GM19023 (cell line): ENCODE data around the gene CCDC69.

Experiments
- ATAC-seq: cut with Tn5 transposase; IDR thresholded peaks from one replicate; pipeline ENCODE4 v1.9.1; 2021; ENCODE audit warnings: mild to moderate bottlenecking, moderate library complexity; ENCODE audit not compliant: unreplicated experiment

The CCDC69 gene

DNA sequence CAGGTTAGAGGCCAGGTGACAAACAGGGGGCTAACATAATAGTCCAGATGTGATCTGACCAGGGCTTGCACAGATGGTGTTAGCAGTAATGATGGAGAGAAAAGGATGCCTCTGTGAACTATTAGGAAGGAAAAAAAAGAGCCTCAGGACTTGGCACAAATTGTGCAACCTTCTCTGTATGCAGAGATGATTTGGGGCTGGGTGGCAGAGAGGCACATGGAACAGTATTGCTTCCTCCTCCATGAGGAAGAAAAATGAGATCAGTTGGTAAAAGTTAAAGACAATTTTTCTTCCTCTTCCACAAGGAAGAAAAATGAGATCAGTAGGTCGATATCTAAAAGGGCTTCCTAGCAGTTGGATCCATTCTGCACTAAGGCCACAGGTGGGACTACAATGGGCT is 52.4 kb downstream of the CCDC69 start:
- ATAC-seq, result no peak

DNA sequence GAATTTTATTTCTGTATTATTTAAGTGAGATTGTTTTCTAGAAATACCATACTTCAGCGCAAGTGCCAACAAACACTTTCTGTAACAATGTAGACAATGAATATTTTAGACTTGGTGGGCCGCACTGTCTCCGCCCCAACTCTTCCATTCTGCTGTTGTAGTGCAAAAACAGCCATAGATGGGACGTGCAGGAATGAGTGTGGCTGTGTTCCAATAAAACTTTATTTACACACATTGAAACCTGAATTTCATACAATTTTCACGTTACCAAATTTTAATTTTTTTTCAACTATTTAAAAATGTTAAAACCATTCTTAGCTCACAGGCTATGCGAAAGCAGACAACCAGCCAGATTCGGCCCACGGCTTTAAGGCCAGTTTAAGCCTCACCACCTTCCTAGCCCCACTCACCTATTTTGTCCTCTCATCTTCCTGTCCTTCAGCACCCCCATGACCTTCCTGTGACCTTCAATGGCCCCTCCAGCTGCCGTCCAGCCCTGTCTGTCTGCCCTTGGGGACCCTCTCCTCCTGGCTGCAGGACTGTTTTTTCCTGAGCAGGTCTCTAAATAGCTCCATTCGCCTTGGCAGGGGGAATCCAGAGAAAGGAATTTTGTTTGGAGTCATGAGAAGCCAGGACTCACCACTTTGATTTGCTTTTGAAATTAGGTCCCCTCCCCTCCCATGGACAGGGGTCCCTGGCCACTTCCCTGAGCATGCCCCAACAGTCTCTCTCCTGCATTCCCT is 55.1 kb downstream of the CCDC69 start:
- no peak for ATAC-seq

DNA sequence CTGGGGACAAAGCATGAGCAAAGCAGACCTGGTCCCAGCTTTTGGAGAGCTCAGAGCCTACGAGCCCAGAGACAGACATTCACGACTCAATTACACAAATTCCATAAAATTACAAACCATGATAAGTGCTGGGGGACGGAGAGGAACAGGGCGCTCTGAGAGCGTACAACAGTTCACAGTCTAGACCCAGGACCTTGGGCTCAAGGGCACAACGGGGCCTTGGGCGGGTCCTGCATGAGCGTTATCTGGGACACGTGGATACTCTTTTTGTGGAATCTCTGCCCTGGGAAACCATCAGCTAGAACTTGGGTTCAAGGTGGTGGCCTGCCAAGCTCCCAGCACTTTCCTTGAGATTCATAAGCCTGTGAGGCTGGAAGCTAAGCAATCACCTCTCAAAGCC is 56.9 kb downstream of the CCDC69 start:
- ATAC-seq, result no peak

DNA sequence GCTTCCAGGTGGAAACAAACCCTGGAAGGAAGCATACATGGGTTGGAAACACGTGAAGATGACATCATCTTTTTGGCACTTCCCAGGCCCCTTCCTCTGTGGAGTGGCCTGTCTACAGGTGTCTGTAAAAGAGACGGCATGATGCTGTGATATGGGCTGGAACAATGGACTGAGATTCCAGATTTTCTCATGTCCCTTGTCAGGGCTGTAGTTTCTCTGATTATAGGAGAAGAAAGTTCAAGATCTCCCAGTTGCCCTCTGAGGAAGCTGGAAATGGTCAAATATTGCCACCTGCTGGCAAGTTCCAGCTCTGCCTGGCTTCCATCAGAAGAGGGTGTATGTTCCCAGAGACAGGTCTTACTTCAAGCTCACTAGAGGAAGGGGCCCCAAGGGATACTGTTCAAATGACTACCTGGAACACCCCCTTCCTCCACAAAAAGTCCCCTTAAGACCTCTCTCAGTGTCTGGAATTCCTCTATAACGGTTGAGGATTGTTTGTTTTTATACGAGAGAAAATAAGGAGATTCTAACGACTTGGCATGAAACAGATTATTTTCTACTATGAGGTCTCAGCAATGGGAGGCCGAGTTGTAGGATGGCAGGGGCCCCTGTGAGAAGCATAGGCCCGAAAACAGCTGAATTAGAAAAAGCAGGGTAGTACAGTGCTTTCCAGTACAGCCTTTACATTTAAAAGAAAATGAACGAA is 59.1 kb downstream of the CCDC69 start:
- peak; percentile 79 for ATAC-seq

- no peak for ATAC-seq
Measured at GRCh38 chr5:151162776-151163175, 61.1 kb downstream of the CCDC69 start.

DNA sequence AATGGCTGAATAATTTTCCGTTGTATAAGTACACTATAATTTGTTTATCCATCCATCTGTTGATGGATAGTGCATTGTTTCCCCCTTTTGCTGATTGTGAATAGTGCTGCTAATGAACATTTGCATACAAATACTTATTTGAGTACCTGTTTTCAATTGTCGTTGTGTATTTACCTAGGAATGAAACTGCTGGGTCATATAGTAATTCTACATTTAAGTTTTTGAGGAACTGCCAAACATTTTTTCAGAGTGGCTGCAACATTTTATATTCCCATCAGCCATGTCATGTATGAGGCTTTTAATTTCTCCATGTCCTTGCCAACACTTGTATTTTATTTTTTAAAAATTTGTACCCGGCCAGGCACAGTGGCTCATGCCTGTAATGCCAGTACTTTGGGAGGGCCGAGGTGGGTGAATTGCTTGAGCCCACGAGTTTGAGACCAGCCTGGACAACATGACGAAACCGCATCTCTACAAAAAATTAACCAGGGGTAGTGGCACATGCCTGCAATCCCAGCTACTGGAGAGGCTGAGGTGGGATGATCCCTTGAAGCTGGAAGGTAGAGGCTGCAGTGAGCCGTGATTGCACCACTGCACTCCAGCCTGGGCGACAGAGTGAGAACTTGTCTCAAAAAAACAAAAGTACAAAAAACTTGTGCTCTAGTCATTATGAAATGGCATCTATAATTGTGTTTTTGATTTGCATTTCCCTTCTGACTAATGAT is 64.1 kb downstream of the CCDC69 start:
- no peak for ATAC-seq

DNA sequence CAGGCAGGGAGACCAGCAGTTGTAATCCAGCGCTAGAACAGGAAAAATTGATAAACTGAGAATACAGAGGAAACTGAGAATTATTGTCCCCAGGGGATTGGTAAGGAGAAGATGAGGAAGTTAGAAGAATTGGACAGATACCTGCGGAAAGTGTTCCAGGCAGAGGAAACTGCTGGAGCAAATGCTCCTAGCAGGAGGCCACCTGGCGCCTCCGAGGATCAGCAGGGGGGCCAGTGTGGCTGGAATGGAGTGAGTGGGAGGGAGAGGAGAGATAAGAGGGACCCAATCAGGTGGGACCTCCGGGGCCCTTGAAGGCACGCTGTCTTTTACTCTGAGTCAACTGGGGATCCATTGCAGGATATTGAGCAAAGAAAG is 65.6 kb downstream of the CCDC69 start:
- ATAC-seq, result no peak

DNA sequence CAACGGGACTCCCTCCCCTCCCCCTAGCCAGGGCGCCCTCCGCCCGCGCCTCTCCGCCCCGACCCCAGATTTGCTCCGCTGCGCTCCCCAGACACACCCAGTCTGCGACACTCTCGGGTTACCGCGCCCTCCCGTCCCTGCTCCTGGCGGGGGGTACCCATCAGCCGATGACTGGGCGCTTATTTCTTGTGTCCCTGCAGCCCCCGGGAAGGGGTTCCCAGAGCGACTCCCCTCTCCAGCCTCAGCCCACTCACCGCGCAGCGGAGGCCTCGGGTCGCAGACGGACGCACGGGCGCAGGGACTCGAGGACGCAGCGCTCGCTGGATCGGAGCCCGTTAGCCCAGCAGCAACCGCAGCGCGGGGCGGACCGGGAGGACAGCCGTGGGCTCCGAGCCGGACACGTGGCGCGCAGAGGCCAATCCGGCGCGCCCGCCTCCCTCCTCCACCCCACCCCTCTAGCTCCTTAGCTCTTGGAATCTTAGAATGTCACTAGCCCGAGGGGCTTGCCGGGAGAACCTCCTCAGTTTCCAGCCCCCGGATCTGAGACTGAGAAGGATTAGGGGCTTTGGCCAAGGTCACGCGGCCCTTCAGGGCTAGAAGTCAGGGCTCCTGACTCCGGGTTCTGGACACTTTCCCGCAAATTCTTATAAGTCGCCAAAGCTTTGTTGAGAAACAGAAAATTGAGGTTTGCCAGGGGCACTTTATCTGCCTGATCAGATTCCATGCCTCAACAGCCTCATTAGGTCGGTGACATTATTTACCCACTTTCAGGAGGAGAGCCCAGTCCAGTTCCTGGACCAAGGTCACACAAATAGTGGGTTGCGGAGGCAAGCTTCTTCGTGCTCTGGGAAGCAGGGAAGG is 66.2 kb downstream of the CCDC69 start, which contains the start of gene ANXA6:
Gene ANXA6, minus strand, starts transcription at position 354 of the 861 bp plus-strand sequence. CDS start 9,878 bp downstream, outside the sequence.
- ATAC-seq, result peak; percentile 56

DNA sequence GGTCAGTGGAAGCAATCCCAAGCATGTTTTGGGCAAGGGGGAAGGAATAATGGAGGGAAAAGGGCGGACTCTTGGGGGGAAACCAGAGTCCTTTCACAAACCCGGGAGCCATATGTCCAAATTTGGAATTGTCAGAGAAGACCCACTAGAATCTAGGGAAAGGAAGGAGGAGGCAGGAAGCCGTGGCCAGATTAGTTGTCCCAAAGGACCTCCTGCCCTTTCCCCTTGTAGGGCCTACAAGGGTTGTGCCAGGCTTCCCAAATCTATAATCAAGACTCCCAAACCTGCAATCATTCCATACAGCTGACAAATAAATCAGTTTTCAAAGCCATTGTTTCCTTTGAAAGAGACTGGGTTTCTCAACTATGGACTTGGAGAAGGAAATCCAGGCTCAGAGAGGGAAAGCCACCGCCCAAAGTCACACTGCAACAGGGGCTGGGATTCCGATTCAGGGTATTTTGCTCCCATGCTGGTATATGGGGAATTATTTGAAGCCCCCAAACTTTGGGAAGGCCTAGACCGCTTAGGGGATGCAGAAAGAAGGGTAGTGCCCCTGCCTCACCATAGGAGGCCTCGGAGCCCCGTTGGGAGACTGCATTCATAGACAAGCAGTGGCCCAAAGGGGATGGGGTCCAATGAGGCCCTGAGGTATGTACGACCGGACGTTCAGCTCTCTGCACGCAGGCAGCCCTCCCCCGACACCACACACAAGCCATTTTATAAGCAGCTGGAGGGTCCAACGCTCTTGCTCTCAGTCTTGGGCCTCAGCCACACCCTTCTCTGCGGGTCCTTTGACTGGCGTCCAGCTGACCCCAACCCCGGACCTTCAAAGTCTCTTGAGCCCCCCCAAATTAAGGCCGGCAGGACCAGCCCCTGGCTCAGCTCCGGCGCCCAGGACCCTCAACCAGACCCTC is 67.1 kb downstream of the CCDC69 start:
- ATAC-seq, result peak; percentile 24

DNA sequence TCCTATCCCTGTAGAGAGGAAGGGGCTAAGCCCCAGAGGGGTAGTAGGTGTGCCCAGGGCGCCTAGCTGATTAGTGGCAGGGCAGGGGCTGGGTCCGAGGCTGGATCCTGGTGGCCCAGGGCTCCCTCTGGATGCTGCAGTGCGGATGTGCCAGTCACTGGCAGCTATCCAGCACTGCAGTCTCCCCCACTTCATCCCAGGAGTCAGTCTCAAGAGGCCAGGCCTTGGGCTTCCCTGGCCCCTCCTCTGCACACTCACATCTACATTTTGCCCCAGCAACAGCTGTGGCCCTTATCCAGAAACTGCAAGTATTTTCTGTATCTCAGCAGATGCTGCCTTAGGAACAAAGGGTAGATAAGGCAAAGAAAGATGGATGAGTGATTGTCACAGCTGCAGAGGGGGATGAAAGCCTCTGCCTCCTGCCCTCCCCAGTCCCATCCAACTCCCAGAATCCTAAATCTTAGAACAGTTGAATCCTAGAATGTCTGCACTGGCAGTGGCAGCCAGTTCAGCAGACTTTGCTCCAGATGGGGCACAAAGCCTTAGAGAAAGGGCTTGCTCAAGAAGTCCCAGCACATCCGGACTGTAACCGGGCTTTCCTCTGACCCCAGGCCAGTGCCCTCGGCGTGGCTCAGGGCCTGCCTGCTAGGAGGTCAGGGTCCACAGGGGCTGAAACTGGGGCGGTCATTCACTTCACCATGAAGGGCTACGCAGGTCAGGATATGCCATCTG is 68.0 kb downstream of the CCDC69 start:
- ATAC-seq, result no peak

GRCh38 chr5:151154931-151155774 is 68.7 kb downstream of the CCDC69 start:
- peak; percentile 24 for ATAC-seq

DNA sequence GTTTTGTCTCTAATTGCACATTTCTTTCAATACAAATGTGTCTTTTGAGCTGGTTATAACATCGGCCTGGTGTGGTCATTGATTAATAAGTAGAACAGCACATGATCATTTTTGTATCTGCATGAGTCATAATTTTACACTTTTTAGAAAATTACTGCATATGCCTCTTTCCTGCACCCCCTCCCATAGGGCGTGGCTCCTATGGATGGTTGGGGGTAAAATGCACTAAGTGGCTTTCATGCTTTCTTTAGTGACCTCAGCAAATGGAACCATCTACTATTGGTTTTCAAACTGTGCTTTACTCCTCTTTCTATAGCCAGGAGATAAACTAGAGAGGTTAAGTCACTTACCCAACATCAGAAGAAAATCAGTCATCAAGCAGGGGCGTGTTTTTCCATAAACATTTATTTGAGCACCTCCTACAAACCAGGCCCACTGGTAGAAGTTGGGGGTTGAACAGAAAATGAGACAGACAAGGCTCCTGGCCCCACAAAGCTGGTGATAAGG is 70.1 kb downstream of the CCDC69 start:
- no peak for ATAC-seq

GRCh38 chr5:151153300-151153699 is 70.6 kb downstream of the CCDC69 start:
- ATAC-seq, result no peak

GRCh38 chr5:151151793-151152192 is 72.1 kb downstream of the CCDC69 start:
- peak; percentile 32 for ATAC-seq

DNA sequence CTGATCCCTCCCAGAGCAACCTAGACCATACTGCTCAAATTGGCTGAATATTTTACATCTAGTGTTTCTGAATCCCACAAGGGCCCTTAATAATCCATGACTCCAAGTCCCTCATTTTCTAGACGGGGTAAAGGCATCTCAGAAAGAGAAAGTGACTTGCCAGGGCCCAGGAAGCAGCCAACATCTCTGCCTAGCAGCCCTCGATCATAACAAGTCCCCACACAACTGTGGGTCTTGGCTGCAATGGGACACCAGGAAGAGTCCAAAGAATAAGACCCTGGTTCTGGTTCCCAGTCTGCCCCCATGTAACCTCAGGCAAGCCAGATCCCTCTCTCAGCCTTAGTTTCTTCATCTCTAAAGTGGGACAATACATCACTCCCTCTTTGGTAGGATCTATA is 72.6 kb downstream of the CCDC69 start:
- ATAC-seq, result no peak

- ATAC-seq, result peak; percentile 45
Measured at GRCh38 chr5:151150471-151151262, 73.2 kb downstream of the CCDC69 start.

- ATAC-seq, result no peak
Measured at GRCh38 chr5:151148583-151148982, 75.3 kb downstream of the CCDC69 start.
